ENCODE results near the gene MAP3K20.
A peak's percentile ranks its signal among the peaks of the same experiment; 100 is the strongest.
"Not testable (repeated sequence)": the region's sequence is repeated elsewhere in the genome, so short reads cannot be mapped to it uniquely, and the experiment has no call there.

MAP3K20 gene

GRCh38 chr2:173204316-173204715 lies 128.7 kb downstream of the MAP3K20 start:
- no peak for DNase-seq (ENCODE audit: low spot score)

- DNase-seq (ENCODE audit: low spot score), result no peak
These were observed 129.7 kb downstream of the MAP3K20 start for GRCh38 chr2:173205375-173205774.

DNA sequence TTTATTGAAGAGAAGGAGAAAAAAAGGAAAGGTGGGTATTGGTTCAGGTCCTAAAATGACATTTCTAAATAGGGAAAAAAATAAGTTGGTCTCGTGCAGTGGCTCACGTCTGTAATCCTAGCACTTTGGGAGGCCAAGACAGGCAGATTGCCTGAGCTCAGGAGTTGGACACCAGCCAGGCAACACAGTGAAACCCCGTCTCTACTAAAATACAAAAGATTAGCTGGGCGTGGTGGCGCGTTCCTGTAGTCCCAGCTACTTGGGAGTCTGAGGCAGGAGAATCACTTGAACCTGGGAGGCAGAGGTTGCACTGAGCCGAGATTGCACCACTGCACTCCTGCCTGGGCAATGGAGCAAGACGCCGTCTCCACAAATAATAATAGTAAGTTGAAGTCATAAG lies 131.5 kb downstream of the MAP3K20 start:
- DNase-seq (ENCODE audit: low spot score), result not testable (repeated sequence)

DNA sequence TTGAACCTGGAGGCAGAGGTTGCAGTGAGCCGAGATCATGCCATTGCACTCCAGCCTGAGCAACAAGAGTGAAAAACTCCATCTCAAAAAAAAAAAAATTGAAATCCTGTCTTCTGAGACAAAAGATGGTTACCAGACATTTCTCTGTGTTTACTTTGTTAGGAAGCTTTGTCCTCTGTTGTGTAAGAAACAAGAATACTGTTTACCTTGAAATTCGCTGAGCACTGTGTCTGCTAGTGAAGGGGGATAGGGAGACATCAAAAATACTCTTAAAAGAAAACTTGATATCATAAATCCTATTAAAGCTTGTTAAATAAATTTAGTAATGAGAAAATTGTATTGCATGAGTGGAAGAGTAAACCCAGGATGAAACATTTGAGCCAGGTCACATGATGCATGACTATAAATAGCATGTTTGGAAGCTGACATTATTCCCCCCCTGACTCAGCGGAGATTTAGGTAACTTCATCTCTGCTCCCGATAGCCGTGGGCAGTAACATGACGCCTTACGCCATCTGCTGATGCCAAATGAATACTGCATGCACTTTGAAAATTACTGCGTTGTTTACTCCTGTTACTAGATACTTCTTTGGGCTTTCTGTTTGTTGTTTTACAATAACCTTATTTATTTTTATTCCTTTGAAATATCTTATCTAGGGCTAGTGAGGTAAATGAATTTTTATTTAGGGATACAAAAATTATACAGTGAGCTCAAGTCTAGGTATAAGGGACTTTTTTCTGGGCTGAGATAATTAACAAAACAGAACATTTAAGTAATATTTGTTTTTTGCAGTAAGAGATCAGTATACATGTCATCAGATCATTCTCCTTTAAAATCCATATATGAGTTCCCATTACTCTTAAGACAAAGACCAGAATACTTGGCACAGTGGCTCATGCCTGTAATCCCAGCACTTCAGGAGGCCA lies 134.9 kb downstream of the MAP3K20 start:
- peak; percentile 84 for DNase-seq (ENCODE audit: low spot score)

- no peak for DNase-seq (ENCODE audit: low spot score)
These were observed 137.5 kb downstream of the MAP3K20 start for GRCh38 chr2:173213181-173213580.

GRCh38 chr2:173214213-173214612 lies 138.6 kb downstream of the MAP3K20 start:
- DNase-seq (ENCODE audit: low spot score), result no peak

- DNase-seq (ENCODE audit: low spot score), result no peak
These were observed 139.7 kb downstream of the MAP3K20 start for GRCh38 chr2:173215316-173215715.

DNA sequence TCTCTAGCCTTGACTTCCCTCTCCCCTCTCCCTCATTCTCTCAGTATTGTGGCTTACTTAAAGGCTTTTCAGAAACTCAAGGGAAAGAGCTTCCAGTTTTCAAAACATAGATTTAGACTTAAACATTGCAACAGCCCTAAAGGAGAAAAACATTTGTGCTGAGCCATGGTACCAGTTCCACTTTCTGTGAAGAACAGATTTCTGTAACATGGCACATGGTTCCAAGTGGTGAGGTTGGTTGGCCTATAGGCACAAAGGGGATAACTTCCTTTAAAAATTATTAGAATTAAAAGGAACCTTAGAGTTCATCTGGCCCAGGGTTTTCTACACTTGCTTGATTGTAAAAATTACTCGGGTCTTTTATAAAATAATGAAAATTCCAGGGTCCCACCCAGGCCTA lies 140.4 kb downstream of the MAP3K20 start:
- DNase-seq (ENCODE audit: low spot score), result no peak

DNA sequence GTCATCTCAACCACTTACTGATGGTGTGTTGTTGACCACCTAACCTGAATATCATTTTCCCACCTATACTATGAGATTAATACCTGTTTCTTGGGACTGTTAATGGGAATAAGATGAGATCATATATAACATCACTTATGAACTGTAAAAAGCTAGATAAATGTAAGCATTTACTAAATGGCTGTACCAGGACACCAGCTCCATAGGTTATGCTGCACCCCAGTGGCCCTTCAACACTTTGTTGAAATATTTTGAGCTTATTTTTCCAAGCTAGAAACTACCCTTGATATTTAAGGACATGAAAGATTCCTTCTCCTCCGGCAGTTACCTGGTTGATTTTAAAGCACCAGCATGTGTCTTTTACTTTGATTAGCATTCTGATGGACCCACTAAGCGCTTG lies 141.0 kb downstream of the MAP3K20 start:
- peak; percentile 7 for DNase-seq (ENCODE audit: low spot score)

DNA sequence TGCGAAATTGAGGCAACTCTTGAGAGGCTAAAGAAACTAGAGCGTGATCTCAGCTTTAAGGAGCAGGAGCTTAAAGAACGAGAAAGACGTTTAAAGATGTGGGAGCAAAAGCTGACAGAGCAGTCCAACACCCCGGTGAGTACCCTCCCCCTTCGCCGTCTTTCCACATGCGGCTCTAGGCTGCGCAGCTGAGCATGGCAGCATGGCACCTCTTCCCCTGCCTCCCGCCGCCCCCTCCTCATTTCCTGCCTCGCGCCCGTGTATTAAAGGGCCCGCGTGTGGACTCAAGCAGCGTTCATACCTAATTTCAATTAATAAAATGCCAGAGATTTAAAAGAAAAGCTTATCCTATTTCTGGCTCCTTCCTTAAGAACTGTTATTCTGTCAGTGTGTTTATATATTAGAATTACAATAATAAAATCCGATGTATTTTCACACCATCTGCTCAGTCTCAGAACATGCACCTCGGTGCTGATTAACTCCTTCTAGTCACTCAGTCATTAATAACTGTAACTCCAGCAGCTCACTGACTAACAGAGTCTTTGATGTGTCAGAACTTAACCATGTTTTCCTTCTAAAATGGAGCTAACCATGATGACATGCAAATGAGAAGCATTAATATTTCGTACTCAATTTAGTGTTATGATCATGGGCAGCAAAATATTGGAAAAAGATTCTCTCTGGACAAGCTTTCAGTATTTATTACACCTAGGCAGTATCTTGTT lies 141.6 kb downstream of the MAP3K20 start:
- no peak for DNase-seq (ENCODE audit: low spot score)

DNA sequence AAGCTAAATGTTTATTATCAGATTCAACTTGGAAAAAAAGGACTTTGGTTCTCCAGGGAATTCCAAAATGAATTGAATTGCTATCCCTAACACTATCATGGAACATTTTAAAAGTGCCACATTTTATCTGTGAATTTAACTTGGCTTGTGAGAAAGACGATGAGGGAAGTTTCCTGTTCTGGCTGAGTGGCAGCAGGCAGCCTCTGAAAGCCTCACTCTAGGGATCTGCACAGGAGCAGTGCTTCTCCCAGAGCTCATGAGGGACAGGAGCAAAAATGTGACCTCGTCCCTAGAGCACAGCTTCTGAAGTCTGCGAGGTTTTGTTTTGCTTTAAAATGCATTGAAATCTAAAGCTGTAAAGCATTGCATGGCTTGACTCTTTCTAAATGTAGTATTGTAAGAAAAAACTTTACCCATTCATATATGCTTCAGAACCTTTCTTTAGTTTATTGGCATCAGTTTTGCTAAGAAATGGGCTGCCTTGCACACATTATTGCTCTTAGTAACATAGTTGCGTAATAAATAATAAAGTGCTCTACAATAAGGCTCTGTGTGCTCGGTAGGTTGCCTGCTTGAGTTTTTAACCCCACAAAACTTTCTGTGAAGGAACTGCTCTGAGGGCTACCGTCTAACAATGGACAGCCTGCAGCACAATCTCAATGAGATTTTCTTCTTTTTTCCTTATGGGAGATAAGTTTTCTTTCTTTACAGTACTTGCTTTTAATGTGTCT lies 142.8 kb downstream of the MAP3K20 start:
- DNase-seq (ENCODE audit: low spot score), result peak; percentile 16

- no peak for DNase-seq (ENCODE audit: low spot score)
These were observed 145.6 kb downstream of the MAP3K20 start for GRCh38 chr2:173221132-173221695.

DNA sequence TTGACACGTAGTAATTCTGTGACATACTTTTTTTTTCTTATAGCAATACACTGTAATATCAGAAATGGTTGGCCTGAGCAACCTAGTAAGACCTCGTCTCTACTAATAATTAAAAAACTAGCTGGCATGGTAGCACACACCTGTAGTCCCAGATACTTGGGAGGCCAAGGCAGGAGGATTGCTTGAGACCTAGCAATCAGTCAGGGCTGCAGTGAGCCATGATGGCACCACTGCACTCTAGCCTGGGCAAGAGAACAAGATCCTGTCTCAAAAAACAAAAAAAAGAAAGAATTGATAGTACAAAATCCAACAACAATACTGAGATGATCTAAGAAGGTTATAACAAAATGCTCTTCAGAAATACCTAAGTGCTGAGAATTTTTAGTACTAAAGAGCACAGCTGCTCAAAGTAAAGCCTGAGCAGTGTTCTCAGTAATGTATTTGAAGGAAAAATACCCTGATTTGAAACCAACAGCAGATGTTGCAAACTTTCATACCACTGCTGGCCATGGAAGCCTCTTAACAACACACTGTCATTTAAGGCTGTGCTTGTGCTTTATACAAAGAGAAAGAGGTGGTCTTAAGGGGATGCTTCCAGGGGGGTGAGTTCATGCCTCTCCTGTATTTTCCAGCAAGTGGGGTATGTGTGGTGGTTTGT lies 146.4 kb downstream of the MAP3K20 start:
- DNase-seq (ENCODE audit: low spot score), result no peak

GRCh38 chr2:173223871-173224270 lies 148.2 kb downstream of the MAP3K20 start:
- DNase-seq (ENCODE audit: low spot score), result no peak

DNA sequence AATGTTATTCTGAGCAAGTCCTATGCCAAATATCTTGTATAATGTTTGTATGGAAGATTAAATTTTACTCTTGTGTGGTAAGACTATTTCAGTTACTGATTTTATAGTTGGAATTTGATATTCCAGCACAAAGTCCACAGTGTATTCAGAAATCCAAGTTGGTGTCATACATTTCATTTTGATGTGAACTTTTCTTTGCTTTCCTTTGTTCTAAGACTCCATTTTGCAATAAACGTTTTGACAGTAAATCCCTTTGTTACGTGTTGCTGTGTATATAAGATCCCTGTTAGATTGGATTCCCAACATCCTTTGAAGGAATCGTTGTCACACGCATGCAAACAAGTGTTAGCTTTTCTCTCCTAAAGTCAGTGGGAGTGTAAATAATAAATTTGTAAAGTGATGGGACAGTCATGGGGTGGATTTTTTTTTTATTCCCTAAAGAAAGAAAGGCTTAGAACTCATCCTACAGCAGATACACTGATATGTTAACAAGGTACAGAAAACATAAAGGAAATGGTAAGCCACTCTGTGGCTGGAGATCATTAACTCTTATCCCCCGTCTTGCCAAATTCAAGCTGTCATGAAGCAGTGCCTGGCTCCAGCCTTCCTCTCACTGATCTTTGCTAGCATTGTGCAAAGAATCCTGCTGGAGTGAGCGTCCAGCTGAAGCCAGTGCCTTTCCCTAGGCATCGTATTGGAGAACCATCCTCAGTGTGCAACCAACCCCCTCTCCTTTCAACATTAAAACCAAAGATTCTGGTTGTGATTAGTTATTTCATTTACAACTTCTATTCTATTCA lies 151.5 kb downstream of the MAP3K20 start:
- DNase-seq (ENCODE audit: low spot score), result no peak

- DNase-seq (ENCODE audit: low spot score), result no peak
These were observed 153.4 kb downstream of the MAP3K20 start for GRCh38 chr2:173229086-173229485.

- DNase-seq (ENCODE audit: low spot score), result no peak
These were observed 154.5 kb downstream of the MAP3K20 start for GRCh38 chr2:173230181-173230580.

DNA sequence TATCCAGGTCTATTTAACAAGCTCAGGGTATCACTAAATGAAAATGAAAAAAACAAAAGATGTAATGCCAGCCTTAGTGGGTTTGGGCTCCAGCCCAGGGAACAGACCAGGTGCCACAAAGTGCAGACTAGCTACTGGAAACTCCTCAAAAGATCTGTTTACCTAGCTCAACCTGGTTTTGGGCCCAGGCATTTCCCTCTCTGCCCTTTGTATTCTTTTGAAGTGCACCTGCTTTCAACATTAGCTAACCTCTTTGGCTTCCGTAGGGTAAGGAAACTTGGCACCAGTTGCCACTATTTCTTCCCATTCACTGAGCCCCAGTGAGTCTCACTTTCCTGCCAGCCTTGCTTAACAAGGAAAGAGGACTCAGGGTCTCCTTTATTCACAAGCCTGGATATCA lies 155.4 kb downstream of the MAP3K20 start:
- no peak for DNase-seq (ENCODE audit: low spot score)

- no peak for DNase-seq (ENCODE audit: low spot score)
These were observed 155.8 kb downstream of the MAP3K20 start for GRCh38 chr2:173231465-173231864.

DNA sequence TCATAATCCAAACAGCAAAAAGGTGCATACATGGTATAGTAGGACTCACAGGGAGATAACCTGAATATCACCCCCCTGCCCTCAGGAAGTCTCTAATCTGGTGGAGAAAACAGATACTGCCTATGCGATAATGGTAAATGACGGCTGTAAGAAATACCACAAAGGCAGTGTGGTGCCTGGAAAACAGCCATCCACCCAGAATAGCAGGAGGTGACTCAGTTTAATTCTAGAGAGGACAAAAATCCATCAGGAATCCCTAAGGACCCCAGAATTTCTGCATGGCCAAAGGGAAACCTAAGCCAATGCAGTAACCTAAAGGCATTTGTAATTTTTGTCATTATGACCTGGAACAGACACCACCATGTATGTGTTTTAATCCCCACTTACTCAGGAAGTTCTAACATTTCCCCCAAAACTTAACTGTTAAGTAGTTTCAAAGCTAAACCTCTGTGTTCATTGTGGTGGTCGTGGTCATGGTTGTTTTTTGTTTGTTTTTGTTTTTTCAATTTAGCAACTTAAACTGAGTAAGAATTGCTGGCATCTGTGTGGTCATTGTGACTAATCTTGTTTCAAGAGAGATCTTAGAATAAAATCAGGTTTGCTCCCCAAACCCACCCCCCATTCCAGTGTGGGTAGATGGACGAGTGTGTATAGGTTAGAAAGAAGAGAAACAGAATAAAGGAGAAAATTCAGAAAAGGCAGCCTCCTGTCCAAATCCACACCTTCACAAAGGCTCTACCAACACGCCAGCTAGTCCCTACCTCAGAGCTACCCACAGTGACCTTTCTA lies 157.5 kb downstream of the MAP3K20 start:
- peak; percentile 35 for DNase-seq (ENCODE audit: low spot score)

Data from hepatic stellate cell (primary cell).